ENCODE data around the gene KBTBD3. TPM values are rescaled to one million over a fixed set of nuclear protein-coding genes. Genes with fewer than 3 reads are reported as not detected.
"Not testable (repeated sequence)": the region's sequence is repeated elsewhere in the genome, so short reads cannot be mapped to it uniquely, and the experiment has no call there.

KBTBD3 gene
- total RNA-seq, 1 donor from 2014 or later, result 3.9 TPM

- no peak for DNase-seq (ENCODE audit: low read depth, low spot score)
Measured at GRCh38 chr11:106011481-106011880, 65.7 kb downstream of the KBTBD3 start.

- not testable (repeated sequence) for DNase-seq (ENCODE audit: low read depth, low spot score)
Measured at GRCh38 chr11:106003094-106003493, 74.1 kb downstream of the KBTBD3 start.

GRCh38 chr11:106001304-106002012 is 75.7 kb downstream of the KBTBD3 start:
- DNase-seq (ENCODE audit: low read depth, low spot score), result no peak

Other genes with a start within 250 kb of the KBTBD3 start
- 22.7 and 32.5 TPM in 2 replicates for gene MSANTD4, start 55.1 kb downstream of the KBTBD3 start, total RNA-seq
- 50.2 and 52.6 TPM in 2 replicates for gene AASDHPPT, start 315 bp upstream of the KBTBD3 start, total RNA-seq

All from pulmonary artery endothelial cell (primary cell).